ENCODE results near the gene REM2. TPM values are rescaled to one million over a fixed set of nuclear protein-coding genes. Genes with fewer than 3 reads are reported as not detected.
A peak's percentile ranks its signal among the peaks of the same experiment; 100 is the strongest.

REM2 gene
- total RNA-seq, 1 donor from 2014 or later = 0.36 TPM

DNA sequence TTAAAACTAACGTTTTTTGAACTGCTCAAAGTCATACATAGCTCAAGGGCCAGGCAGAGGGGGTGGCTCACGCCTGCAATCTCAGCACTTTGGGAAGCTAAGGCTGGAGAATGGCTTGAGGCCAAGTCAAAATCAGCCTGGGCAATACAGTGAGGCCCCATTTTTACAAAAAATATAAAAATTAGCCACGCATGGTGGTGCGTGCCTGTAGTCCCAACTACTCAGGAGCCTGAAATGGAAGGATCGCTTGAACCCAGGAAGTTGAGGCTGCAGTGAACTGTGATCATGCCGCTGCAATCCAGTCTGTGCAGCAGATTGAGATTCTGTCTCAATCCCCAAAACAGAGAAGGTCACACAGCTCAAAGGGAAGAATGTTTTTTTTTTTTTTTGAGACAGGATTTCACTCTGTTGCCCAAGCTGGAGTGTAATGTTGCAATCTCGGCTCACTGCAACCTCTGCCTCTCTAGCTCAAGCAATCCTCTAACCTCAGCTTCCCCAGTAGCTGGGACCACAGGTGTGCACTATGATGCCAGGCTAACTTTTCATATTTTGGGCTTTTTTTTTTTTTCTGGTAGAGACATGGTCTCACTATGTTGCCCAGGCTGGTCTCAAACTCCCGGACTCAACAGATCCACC lies 33.0 kb downstream of the REM2 start:
- Mint-ChIP-seq H3K27me3 (ENCODE audit: unreplicated experiment) (peaks cover 11% of the 10 kb centered on the region), H3K36me3 (ENCODE audit: low read depth, unreplicated experiment) (peaks cover 4% of the 10 kb centered on the region), H3K4me3 (ENCODE audit: unreplicated experiment) (no peak overlapping the region), H3K27ac (ENCODE audit: unreplicated experiment) (no peak overlapping the region), H3K4me1 (ENCODE audit: unreplicated experiment) (peaks cover 14% of the 10 kb centered on the region), H3K9me3 (ENCODE audit: unreplicated experiment) (no peaks in the 10 kb centered on the region)
- DNase-seq (ENCODE audit: low spot score) = no peak
- TF ChIP-seq, protein P1, sequence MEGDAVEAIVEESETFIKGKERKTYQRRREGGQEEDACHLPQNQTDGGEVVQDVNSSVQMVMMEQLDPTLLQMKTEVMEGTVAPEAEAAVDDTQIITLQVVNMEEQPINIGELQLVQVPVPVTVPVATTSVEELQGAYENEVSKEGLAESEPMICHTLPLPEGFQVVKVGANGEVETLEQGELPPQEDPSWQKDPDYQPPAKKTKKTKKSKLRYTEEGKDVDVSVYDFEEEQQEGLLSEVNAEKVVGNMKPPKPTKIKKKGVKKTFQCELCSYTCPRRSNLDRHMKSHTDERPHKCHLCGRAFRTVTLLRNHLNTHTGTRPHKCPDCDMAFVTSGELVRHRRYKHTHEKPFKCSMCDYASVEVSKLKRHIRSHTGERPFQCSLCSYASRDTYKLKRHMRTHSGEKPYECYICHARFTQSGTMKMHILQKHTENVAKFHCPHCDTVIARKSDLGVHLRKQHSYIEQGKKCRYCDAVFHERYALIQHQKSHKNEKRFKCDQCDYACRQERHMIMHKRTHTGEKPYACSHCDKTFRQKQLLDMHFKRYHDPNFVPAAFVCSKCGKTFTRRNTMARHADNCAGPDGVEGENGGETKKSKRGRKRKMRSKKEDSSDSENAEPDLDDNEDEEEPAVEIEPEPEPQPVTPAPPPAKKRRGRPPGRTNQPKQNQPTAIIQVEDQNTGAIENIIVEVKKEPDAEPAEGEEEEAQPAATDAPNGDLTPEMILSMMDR (IDR thresholded peaks at IDR 0.05; ENCODE audit: unreplicated experiment) = no peak

DNA sequence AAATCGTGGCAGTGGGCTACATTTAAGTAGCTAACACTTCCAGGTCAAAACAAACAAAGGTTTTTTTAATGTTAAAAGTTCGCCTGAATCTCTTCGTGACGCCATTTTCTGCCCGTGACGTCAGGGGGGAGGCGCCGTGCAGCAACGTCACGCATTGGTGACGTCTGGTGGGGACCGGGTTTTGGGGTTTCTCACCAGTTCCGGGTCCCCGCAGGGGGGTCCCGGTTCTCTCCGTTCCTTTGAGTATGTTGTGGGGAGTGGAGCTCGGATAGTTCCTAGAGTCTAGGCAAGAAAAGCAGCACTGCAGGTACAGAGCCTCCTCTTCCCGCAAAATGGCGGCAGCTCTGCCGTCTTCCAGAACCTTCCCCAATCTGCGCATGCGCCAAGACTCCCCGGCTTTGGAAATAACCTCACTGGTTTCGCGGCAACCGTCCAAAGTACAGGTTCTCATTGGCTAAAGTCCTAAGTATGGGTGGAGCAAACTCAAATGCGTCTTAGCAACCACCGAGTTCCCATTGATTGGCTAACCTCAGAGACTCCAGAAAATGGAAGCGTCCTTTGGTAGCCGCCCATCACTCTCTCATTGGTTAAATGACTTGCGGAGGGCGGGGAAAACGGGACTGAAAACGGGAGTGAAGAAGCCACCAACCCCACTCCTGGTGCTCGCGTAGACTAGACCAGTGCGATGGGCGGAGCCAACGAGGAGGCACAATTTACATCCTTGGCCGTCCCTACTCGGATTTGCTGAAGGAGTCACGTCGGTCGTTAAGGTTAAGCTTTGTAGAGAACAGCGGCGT lies 36.0 kb downstream of the REM2 start, which contains the start of gene RBM23:
TSS of gene RBM23 (minus strand) at position 346 of the 797 bp plus-strand sequence.
- peak within 1 kb of the TSS; percentile 99 for H3K4me3 Mint-ChIP-seq (ENCODE audit: unreplicated experiment)
- peaks cover 11% of the 10 kb centered on the region for H3K27me3 Mint-ChIP-seq (ENCODE audit: unreplicated experiment)
- peak; percentile 99 for DNase-seq (ENCODE audit: low spot score)
- TF ChIP-seq, protein P1 (IDR thresholded peaks at IDR 0.05; ENCODE audit: unreplicated experiment) = no peak
- peak within 1 kb of the TSS; percentile 100 for H3K27ac Mint-ChIP-seq (ENCODE audit: unreplicated experiment)
- peaks cover 14% of the 10 kb centered on the region for H3K4me1 Mint-ChIP-seq (ENCODE audit: unreplicated experiment)
- H3K9me3 Mint-ChIP-seq (ENCODE audit: unreplicated experiment) = no peaks in the 10 kb centered on the region
- peaks cover 21% of the 10 kb centered on the region for H3K36me3 Mint-ChIP-seq (ENCODE audit: low read depth, unreplicated experiment)

DNA sequence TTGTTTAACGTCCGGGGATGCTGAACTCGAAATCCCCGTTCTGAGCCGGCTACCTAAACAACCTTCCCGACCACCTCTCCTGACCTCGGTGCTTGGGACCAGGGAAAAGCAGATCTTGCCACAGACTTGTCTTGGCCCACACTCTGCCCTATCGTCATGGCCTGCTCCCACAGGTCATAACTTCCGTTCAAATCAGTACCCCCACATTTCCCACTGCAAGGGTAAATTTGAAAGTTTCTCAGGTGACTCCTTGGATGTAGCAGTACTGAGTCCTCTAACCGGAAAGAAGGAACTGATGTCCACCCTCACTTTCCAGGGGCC lies 36.5 kb downstream of the REM2 start:
- H3K4me1 Mint-ChIP-seq (ENCODE audit: unreplicated experiment) = peaks cover 14% of the 10 kb centered on the region
- H3K4me3 Mint-ChIP-seq (ENCODE audit: unreplicated experiment) = peak overlapping the region; percentile 99
- H3K36me3 Mint-ChIP-seq (ENCODE audit: low read depth, unreplicated experiment) = peaks cover 23% of the 10 kb centered on the region
- H3K27me3 Mint-ChIP-seq (ENCODE audit: unreplicated experiment) = peaks cover 11% of the 10 kb centered on the region
- DNase-seq (ENCODE audit: low spot score) = no peak
- TF ChIP-seq, protein P1 (IDR thresholded peaks at IDR 0.05; ENCODE audit: unreplicated experiment) = no peak
- no peaks in the 10 kb centered on the region for H3K9me3 Mint-ChIP-seq (ENCODE audit: unreplicated experiment)
- H3K27ac Mint-ChIP-seq (ENCODE audit: unreplicated experiment) = peak overlapping the region; percentile 100

DNA sequence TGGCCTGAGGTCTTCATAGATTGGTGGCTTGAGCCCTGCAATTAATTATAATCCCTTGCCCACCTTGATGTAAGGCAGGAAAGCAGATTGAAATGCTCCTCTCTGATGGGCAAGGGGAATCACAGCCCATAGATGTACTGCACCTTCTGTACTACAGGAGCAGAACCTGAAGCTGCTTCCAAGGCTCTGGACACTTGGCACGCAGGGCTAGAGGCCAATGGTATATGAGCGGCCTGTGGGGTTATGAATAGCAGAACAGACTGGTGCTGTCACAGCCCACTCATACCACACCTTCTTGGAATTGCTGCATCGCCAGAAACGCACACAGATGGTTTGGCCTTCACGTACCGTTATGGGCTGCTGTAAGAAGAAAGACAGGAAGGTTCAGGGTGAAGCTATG lies 37.7 kb downstream of the REM2 start:
- H3K9me3 Mint-ChIP-seq (ENCODE audit: unreplicated experiment) = no peaks in the 10 kb centered on the region
- H3K4me1 Mint-ChIP-seq (ENCODE audit: unreplicated experiment) = peaks cover 14% of the 10 kb centered on the region
- no peak overlapping the region for H3K4me3 Mint-ChIP-seq (ENCODE audit: unreplicated experiment)
- TF ChIP-seq, protein P1 (IDR thresholded peaks at IDR 0.05; ENCODE audit: unreplicated experiment) = no peak
- peaks cover 27% of the 10 kb centered on the region for H3K36me3 Mint-ChIP-seq (ENCODE audit: low read depth, unreplicated experiment)
- DNase-seq (ENCODE audit: low spot score) = no peak
- H3K27me3 Mint-ChIP-seq (ENCODE audit: unreplicated experiment) = peaks cover 11% of the 10 kb centered on the region
- H3K27ac Mint-ChIP-seq (ENCODE audit: unreplicated experiment) = no peak overlapping the region

DNA sequence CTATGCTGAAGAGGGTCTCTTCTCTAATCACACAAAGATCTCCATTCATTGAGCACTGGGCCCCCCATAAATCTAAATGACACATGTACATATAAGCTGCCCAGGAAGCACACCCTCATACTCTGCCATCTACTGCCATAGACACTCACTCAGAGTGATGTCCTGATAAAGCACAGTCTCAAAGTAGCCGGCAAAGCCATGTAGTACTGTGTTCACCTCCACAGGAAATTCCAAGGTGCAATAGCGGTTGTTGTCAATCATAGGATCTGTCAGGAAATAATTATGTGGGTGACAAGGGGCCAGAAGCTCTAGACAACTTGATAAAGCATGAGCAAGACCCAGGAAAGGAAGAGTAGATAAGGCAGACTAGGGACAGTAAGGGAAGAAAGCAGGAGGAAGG lies 39.3 kb downstream of the REM2 start:
- DNase-seq (ENCODE audit: low spot score) = no peak
- H3K27ac Mint-ChIP-seq (ENCODE audit: unreplicated experiment) = no peak overlapping the region
- peak overlapping the region; percentile 66 for H3K4me3 Mint-ChIP-seq (ENCODE audit: unreplicated experiment)
- peaks cover 11% of the 10 kb centered on the region for H3K27me3 Mint-ChIP-seq (ENCODE audit: unreplicated experiment)
- no peaks in the 10 kb centered on the region for H3K9me3 Mint-ChIP-seq (ENCODE audit: unreplicated experiment)
- TF ChIP-seq, protein P1 (IDR thresholded peaks at IDR 0.05; ENCODE audit: unreplicated experiment) = no peak
- H3K36me3 Mint-ChIP-seq (ENCODE audit: low read depth, unreplicated experiment) = peaks cover 31% of the 10 kb centered on the region
- H3K4me1 Mint-ChIP-seq (ENCODE audit: unreplicated experiment) = peaks cover 16% of the 10 kb centered on the region

Measured in endothelial cell (in vitro differentiated cells).